Ovary (tissue), 3 donors: ENCODE measurements around the gene HECW1.

ENCODE experiments used
- CTCF ChIP-seq, 3 donors: fragments of 450-650 bp in 2 of 3; fragments of 200-600 bp in 1 of 3; IDR thresholded peaks; one replicate each; pipeline versions ENCODE4 v1.5.1 to v1.8.0; 2016 to 2022; ENCODE audit warnings: antibody characterized with exemption in 3 of 3, mild to moderate bottlenecking in 1 of 3
- EP300 ChIP-seq: sonication (generic); formaldehyde crosslinking; IDR thresholded peaks from one replicate; pipeline ENCODE4 v1.6.1; 2017; ENCODE audit warnings: antibody characterized with exemption
- donor health status: DM: no; HTN: no; CAD: no.

- no peak for TF ChIP-seq CTCF (IDR thresholded peaks at IDR 0.05)
- TF ChIP-seq EP300 = no peak
Observed at GRCh38 chr7:43220250-43220649, 107.8 kb downstream of the HECW1 start.
